Neural progenitor cell (in vitro differentiated cells): ENCODE measurements around the gene CLDN3.

Source experiments
- CTCF ChIP-seq: fragments of 200-600 bp; sonication (generic); IDR thresholded peaks from 2 replicates; pipeline ENCODE4 v1.5.1; 2017; ENCODE audit warnings: antibody characterized with exemption, mild to moderate bottlenecking
- EZH2 ChIP-seq: fragments of 200-600 bp; sonication (generic); IDR thresholded peaks from 2 replicates; pipeline ENCODE4 v1.6.1; 2017; ENCODE audit warnings: antibody characterized with exemption, mild to moderate bottlenecking, moderate library complexity
- EZH2phosphoT487 ChIP-seq: fragments of 200-600 bp; sonication (generic); IDR thresholded peaks from 2 replicates; pipeline ENCODE4 v1.6.1; 2017; ENCODE audit warnings: antibody characterized with exemption

- no peak for TF ChIP-seq CTCF
- TF ChIP-seq EZH2phosphoT487, result no peak
- no peak for TF ChIP-seq EZH2
Observed at GRCh38 chr7:73727952-73728351, 42.1 kb downstream of the CLDN3 start.
